ENCODE data around the gene AQR.

The AQR gene

DNA sequence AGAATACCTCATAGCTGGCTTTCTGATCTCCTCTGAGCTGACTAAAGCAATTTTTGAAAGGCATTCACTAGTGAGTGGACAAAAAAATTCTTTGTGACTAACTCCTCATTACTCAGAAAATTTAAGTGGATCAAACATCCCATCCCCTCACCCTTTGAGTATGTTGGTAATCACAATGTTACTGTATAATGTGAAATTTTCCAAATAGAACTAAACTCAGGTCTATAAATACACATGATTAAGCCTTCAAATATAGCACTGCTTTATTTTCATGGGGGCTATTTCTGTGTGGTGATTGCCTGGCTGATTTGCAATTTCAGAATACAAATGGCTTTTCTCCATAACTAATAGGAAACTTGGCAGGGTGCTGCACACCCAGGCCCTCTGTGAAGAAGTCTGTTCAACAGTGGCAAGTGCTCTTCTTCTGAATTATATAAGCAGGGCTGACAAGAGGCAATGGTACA is 128.2 kb downstream of the AQR start:
- H3K9me3 ChIP-seq: no peaks in the 10 kb centered on the region
- DNase-seq: no peak
- H3K27ac ChIP-seq: peak overlapping the region in 1 of 2 donors; percentile 1
- no peaks in the 10 kb centered on the region for H3K27me3 ChIP-seq
- peaks cover 0 to 29% (median 8%) of the 10 kb centered on the region in 4 donors for H3K4me1 ChIP-seq
- intact Hi-C loops (cut with DNase I; ENCODE audit: low total_unique reads): no loop called here
- no peaks in the 10 kb centered on the region for H3K36me3 ChIP-seq
- H3K4me3 ChIP-seq: no peak overlapping the region
- TF ChIP-seq, protein P1, sequence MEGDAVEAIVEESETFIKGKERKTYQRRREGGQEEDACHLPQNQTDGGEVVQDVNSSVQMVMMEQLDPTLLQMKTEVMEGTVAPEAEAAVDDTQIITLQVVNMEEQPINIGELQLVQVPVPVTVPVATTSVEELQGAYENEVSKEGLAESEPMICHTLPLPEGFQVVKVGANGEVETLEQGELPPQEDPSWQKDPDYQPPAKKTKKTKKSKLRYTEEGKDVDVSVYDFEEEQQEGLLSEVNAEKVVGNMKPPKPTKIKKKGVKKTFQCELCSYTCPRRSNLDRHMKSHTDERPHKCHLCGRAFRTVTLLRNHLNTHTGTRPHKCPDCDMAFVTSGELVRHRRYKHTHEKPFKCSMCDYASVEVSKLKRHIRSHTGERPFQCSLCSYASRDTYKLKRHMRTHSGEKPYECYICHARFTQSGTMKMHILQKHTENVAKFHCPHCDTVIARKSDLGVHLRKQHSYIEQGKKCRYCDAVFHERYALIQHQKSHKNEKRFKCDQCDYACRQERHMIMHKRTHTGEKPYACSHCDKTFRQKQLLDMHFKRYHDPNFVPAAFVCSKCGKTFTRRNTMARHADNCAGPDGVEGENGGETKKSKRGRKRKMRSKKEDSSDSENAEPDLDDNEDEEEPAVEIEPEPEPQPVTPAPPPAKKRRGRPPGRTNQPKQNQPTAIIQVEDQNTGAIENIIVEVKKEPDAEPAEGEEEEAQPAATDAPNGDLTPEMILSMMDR (IDR thresholded peaks at IDR 0.05): no peak

DNA sequence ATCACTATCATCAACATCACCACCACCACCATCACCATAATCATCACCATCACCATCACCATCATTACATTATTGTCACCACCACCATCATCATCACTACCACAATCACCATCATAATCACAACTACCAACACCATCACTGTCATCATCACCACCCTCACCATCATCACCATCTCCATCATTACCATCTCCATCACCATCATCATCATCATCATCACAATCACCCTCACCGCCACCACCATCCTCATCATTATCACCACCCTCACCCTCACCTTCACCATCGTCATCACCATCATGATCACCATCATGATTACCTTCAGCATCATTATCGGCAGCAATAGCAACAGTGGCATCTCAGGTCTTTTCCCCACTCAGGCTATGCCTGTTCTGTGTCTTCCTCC is 131.3 kb downstream of the AQR start:
- Histone ChIP-seq H3K27ac (no peak overlapping the region), H3K27me3 (no peaks in the 10 kb centered on the region), H3K36me3 (no peaks in the 10 kb centered on the region), H3K4me1 (peaks cover 0 to 29% (median 8%) of the 10 kb centered on the region in 4 donors), H3K9me3 (no peaks in the 10 kb centered on the region), H3K4me3 (no peak overlapping the region)
- TF ChIP-seq, protein P1 (IDR thresholded peaks at IDR 0.05): no peak
- intact Hi-C loops (cut with DNase I; ENCODE audit: low total_unique reads): no loop called here
- no peak for DNase-seq

DNA sequence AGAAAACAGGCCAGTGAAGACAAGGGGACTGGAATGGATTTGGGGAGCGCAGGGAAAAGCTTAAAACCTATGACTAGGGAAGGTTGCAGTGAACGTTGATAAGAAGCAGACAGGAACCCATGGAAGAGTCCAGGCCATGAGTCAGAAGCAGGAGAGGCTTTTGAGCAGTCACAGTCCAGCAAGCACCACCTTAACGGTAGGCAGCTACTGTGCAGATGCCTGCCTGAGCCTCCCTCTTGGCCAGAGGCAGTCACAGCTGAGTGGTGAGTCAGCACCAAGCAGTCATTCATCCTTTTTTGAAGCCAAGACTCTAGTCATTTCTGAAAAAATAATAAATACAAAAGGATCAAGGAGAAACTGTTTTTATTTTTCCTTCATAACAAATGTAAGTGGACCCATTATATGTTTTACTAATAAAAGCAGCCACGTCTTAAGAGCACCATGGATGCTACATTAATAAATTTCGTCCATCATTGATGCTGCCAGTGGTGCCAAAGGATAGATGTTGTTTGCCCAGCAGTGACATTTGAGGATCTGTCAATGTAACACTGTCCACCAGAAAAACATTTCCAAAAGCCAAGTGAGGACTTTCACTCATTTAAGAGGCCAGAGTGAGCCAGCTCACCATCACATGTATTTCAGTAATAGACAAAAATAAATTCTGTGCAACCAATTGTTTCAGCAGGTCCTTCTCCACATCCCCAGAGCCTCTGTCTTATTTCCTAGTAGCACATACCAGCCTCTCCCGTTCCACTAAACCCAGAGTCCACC is 132.1 kb downstream of the AQR start:
- no peak overlapping the region for H3K4me3 ChIP-seq
- H3K27me3 ChIP-seq: no peaks in the 10 kb centered on the region
- H3K36me3 ChIP-seq: no peaks in the 10 kb centered on the region
- intact Hi-C loops (cut with DNase I; ENCODE audit: low total_unique reads): no loop called here
- TF ChIP-seq, protein P1 (IDR thresholded peaks at IDR 0.05): no peak
- H3K9me3 ChIP-seq: no peaks in the 10 kb centered on the region
- peak in 1 of 2 donors; percentile 67 for DNase-seq
- no peak overlapping the region for H3K27ac ChIP-seq
- peaks cover 0 to 29% (median 8%) of the 10 kb centered on the region in 4 donors for H3K4me1 ChIP-seq

DNA sequence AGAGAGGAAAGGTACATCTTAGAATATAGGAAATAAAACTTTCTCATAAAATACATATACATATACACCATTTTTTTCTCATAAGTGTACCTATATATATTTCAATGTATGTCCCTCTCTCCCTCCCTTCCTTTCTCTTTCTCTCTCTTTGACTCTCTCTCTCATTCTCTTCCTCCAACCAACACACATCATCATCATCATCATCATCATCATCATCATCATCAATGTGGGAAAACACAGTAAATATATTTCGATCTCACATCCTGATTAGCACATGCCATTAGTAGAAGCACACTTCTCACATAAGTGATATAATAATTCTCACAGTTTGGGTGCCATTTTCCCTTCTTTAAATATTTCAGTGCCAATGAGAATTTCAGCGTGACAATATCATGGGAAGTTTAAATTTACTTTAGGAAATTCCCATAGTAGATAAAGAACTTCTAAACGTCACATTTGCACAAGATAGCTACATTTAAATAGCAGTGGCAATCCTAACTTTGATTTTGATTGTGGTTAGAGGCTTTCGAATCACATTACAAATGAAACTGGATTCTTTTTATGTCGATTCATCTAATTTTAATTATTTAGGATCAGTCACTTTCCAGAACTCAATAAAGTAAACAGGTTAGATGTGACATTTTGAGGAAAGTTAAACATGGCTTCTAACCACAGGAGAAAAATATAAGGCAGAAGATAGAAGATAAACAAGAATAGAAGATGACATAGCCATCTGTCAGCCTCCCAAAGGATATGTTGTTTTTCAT is 141.2 kb downstream of the AQR start:
- Histone ChIP-seq H3K9me3 (no peaks in the 10 kb centered on the region), H3K4me3 (no peak overlapping the region), H3K27me3 (no peaks in the 10 kb centered on the region), H3K36me3 (no peaks in the 10 kb centered on the region), H3K27ac (no peak overlapping the region), H3K4me1 (peaks cover 0 to 3% (median 0%) of the 10 kb centered on the region in 4 donors)
- TF ChIP-seq, protein P1 (IDR thresholded peaks at IDR 0.05): no peak
- DNase-seq: no peak
- intact Hi-C loops (cut with DNase I; ENCODE audit: low total_unique reads): no loop called here

DNA sequence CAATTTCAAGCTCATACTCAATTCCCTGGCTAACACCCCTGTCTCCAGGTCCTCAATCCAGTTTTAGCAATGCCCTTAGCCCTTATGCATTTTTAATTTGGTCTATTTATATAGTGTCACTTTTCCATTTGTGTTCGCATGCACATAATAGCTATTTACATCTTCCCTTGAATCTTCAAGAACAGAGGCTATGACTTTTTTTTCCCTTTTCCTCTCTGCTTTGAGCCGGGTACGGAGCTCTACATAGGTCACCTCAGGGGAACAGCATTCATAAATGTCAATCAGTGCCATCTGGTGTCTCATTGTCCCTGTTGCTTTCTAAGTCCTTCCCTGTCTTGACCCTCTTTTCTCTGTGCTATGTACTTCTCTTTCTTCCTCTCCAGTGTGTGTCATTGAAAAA is 147.7 kb downstream of the AQR start:
- Histone ChIP-seq H3K27me3 (no peaks in the 10 kb centered on the region), H3K4me1 (no peaks in the 10 kb centered on the region), H3K36me3 (no peaks in the 10 kb centered on the region), H3K4me3 (no peak overlapping the region), H3K9me3 (no peaks in the 10 kb centered on the region), H3K27ac (no peak overlapping the region)
- TF ChIP-seq, protein P1 (IDR thresholded peaks at IDR 0.05): no peak
- intact Hi-C loops (cut with DNase I; ENCODE audit: low total_unique reads): no loop called here
- DNase-seq: no peak

Data from tibial artery (tissue), 4 donors.